ENCODE measurements around the gene ZNF804A.

The ZNF804A gene

GRCh38 chr2:184685999-184686841, 87.9 kb downstream of the ZNF804A start:
- H3K4me3 ChIP-seq (ENCODE audit: low read depth, low read length) = no peak overlapping the region
- no peak for DNase-seq (ENCODE audit: low read depth)
- TF ChIP-seq, protein P1, sequence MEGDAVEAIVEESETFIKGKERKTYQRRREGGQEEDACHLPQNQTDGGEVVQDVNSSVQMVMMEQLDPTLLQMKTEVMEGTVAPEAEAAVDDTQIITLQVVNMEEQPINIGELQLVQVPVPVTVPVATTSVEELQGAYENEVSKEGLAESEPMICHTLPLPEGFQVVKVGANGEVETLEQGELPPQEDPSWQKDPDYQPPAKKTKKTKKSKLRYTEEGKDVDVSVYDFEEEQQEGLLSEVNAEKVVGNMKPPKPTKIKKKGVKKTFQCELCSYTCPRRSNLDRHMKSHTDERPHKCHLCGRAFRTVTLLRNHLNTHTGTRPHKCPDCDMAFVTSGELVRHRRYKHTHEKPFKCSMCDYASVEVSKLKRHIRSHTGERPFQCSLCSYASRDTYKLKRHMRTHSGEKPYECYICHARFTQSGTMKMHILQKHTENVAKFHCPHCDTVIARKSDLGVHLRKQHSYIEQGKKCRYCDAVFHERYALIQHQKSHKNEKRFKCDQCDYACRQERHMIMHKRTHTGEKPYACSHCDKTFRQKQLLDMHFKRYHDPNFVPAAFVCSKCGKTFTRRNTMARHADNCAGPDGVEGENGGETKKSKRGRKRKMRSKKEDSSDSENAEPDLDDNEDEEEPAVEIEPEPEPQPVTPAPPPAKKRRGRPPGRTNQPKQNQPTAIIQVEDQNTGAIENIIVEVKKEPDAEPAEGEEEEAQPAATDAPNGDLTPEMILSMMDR (IDR thresholded peaks at IDR 0.05; ENCODE audit: insufficient read depth, low read depth, low read length, missing control alignments) = no peak

- TF ChIP-seq, protein P1 (IDR thresholded peaks at IDR 0.05; ENCODE audit: insufficient read depth, low read depth, low read length, missing control alignments) = no peak
- no peak overlapping the region for H3K4me3 ChIP-seq (ENCODE audit: low read depth, low read length)
- DNase-seq (ENCODE audit: low read depth) = no peak
These were observed 91.3 kb downstream of the ZNF804A start for GRCh38 chr2:184689638-184690037.

DNA sequence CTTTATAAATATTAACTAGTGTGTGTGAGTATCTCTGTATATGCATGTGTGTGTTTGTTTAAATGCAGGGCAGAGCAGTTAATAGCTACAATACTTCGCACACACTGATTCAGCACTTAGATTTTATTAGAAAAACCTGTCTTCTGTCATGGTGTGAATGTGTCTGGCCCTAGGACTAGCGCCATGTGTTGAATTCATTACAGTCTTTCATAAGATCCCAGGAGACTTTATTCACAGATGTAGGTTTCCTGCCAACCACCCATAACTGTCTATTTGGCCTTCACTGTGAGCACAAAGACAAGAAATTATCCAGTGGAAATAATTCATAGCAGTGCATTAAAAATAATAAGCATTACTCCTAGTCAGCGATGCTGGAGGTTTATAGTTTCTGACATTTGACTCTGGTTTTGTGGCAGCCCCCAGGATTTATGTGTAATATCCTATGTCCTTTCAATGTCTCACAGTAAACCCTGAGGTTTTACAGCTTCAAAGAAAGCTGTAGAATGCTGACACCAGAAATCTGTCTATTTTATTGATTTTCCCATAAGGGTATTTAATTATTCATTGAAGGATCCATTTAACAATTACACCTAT, 93.9 kb downstream of the ZNF804A start:
- TF ChIP-seq, protein P1 (IDR thresholded peaks at IDR 0.05; ENCODE audit: insufficient read depth, low read depth, low read length, missing control alignments) = no peak
- DNase-seq (ENCODE audit: low read depth) = no peak
- no peak overlapping the region for H3K4me3 ChIP-seq (ENCODE audit: low read depth, low read length)

- no peak for DNase-seq (ENCODE audit: low read depth)
- H3K4me3 ChIP-seq (ENCODE audit: low read depth, low read length) = no peak overlapping the region
- TF ChIP-seq, protein P1 (IDR thresholded peaks at IDR 0.05; ENCODE audit: insufficient read depth, low read depth, low read length, missing control alignments) = no peak
These were observed 98.3 kb downstream of the ZNF804A start for GRCh38 chr2:184696644-184697043.

DNA sequence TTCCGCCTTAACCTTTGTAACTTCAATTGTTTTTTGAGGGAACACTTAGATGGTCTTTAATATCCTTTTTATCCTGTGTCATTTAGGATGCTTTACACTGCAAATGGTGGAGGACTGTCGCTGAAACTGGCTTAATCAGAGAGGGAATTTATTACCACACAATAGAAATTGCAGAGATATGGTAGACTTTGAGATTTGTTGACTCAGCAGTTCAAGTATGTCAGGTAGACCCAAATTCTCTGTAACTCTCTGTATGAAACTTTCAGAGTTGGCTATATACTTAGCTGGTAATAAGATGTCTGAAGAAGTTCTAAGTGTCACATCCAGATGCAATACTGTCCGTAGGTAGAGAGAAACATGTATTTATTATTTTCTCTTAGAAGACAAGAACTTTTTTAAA, 100.1 kb downstream of the ZNF804A start:
- no peak for DNase-seq (ENCODE audit: low read depth)
- TF ChIP-seq, protein P1 (IDR thresholded peaks at IDR 0.05; ENCODE audit: insufficient read depth, low read depth, low read length, missing control alignments) = no peak
- no peak overlapping the region for H3K4me3 ChIP-seq (ENCODE audit: low read depth, low read length)

GRCh38 chr2:184721881-184722280, 123.6 kb downstream of the ZNF804A start:
- TF ChIP-seq, protein P1 (IDR thresholded peaks at IDR 0.05; ENCODE audit: insufficient read depth, low read depth, low read length, missing control alignments) = no peak
- DNase-seq (ENCODE audit: low read depth) = no peak
- no peak overlapping the region for H3K4me3 ChIP-seq (ENCODE audit: low read depth, low read length)
